AG04449 (cell line): ENCODE measurements around the gene GABRG3.

Experiments used
- CTCF ChIA-PET: fragments of 350-600 bp; formaldehyde crosslinking; extraction: SDS; loops from one replicate; lab custom pipeline; 2021; ENCODE audit warnings: antibody characterized with exemption; lab: Yijun Ruan, JAX
- POLR2A ChIA-PET: fragments of 400-600, 350-600 bp; formaldehyde crosslinking; extraction: SDS; loops from one replicate; lab custom pipeline; 2020; ENCODE audit warnings: antibody characterized with exemption, inconsistent platforms; lab: Yijun Ruan, JAX
- DNase-seq: peaks from one replicate; pipeline ENCODE4 v3.0.0-alpha.2; 2010; ENCODE audit warnings: low read depth, low spot score
- H3K4me3 ChIP-seq: 2 replicates; pipeline ENCODE4 v1.5.1; 2011; ENCODE audit warnings: low read depth, mild to moderate bottlenecking, control low read depth, low read length
- CTCF ChIP-seq: IDR thresholded peaks from one replicate; pipeline ENCODE4 v1.5.1; 2011; ENCODE audit warnings: mild to moderate bottlenecking, moderate library complexity, low read length, control low read depth, inconsistent platforms; ENCODE audit not compliant: insufficient read depth; ENCODE audit errors: missing control alignments

GABRG3 gene

GRCh38 chr15:27491666-27492621 lies 521.0 kb downstream of the GABRG3 start:
- CTCF ChIA-PET, result no interaction called here
- POLR2A ChIA-PET, result no interaction called here
- TF ChIP-seq CTCF, result no peak
- no peak overlapping the region for H3K4me3 ChIP-seq
- no peak for DNase-seq

- DNase-seq, result no peak
- ChIA-PET CTCF (no interaction called here), POLR2A (no interaction called here)
- H3K4me3 ChIP-seq, result no peak overlapping the region
- TF ChIP-seq CTCF, result no peak
These were observed 525.0 kb downstream of the GABRG3 start for GRCh38 chr15:27495963-27496459.

- no peak for TF ChIP-seq CTCF
- ChIA-PET CTCF (no interaction called here), POLR2A (no interaction called here)
- H3K4me3 ChIP-seq, result no peak overlapping the region
- no peak for DNase-seq
These were observed 527.7 kb downstream of the GABRG3 start for GRCh38 chr15:27498700-27499099.

GRCh38 chr15:27499191-27499590 lies 528.2 kb downstream of the GABRG3 start:
- no peak for TF ChIP-seq CTCF
- ChIA-PET POLR2A (no interaction called here), CTCF (no interaction called here)
- H3K4me3 ChIP-seq, result no peak overlapping the region
- no peak for DNase-seq

- TF ChIP-seq CTCF, result no peak
- no peak for DNase-seq
- no peak overlapping the region for H3K4me3 ChIP-seq
- POLR2A ChIA-PET, result no interaction called here
- CTCF ChIA-PET, result no interaction called here
These were observed 528.7 kb downstream of the GABRG3 start for GRCh38 chr15:27499719-27500118.

- no peak for TF ChIP-seq CTCF
- ChIA-PET CTCF (no interaction called here), POLR2A (no interaction called here)
- no peak overlapping the region for H3K4me3 ChIP-seq
- DNase-seq, result no peak
These were observed 529.2 kb downstream of the GABRG3 start for GRCh38 chr15:27500206-27500605.
